Activated CD4-positive, alpha-beta T cell treated with anti-CD3 and anti-CD28 coated beads for 48 hours (primary cell): ENCODE data around the gene INO80B.
"Not testable (repeated sequence)": the region's sequence is repeated elsewhere in the genome, so short reads cannot be mapped to it uniquely, and the experiment has no call there.

Source experiments
- DNase-seq: peaks from one replicate; pipeline ENCODE4 v3.0.0-alpha.2; 2020

The INO80B gene

DNA sequence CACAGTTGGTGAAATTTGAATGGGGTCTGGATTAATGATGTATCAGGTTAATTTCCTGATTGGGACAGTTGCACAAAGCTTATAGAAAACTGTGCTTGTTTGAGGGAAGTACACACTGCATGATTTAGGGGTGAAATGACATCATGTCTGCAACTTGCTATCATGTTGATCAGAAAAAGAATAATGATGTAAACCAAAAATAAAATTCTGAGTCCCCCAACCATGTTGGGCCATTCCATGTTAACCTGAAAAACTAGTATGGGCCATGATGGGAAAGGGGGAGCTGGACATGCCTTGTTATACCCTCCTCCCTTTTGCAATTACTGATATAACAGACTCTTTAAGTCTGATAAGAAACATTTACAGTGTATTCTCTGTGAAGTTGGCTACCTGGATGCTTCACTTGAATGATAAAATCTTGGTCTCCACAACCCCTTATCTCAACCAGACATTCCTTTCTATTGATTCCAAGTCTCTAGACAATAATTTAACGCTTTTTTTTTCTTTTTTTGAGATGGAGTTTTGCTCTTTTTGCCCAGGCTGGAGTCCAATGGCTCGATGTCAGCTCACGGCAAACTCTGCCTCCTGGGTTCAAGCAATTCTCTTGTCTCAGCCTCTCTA lies 4.2 kb upstream of the INO80B start:
- no peak for DNase-seq

DNA sequence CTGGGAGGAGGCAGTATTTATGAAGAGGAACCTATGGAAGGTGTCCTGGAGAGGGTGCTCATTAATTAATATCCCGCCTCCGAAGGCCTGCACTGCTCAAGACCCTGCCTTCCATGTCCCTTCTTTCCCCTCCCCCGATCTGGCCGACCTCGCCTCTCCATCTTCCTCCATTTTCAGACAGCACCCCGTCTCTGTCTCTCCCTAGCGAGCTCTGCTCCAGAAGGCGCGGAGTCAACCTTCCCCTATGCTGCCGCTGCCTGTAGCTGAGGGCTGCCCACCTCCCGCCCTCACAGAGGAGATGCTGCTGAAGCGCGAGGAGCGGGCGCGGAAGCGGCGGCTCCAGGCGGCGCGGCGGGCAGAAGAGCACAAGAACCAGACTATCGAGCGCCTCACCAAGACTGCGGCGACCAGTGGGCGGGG lies 2.3 kb downstream of the INO80B start:
- DNase-seq, result no peak

DNA sequence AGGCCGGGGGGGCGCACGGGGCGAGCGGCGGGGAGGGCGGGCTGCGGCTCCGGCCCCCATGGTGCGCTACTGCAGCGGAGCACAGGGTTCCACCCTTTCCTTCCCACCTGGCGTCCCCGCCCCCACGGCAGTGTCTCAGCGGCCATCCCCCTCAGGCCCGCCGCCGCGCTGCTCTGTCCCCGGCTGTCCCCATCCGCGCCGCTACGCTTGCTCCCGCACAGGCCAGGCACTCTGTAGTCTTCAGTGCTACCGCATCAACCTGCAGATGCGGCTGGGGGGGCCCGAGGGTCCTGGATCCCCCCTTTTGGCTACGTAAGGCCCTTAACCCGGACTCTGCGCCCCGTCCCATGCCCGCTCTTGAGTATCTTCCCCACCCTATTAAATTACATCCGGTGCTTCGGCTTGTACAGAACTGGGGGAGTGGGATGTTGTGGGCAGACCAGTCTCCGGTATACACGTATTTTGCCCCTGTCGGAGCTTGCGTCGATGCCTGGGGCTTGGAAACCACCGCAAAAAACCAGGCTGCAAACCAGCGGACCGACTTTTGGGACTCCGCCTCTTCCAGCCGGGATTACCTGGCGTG lies 2.8 kb downstream of the INO80B start:
- peak; percentile 87 for DNase-seq

DNA sequence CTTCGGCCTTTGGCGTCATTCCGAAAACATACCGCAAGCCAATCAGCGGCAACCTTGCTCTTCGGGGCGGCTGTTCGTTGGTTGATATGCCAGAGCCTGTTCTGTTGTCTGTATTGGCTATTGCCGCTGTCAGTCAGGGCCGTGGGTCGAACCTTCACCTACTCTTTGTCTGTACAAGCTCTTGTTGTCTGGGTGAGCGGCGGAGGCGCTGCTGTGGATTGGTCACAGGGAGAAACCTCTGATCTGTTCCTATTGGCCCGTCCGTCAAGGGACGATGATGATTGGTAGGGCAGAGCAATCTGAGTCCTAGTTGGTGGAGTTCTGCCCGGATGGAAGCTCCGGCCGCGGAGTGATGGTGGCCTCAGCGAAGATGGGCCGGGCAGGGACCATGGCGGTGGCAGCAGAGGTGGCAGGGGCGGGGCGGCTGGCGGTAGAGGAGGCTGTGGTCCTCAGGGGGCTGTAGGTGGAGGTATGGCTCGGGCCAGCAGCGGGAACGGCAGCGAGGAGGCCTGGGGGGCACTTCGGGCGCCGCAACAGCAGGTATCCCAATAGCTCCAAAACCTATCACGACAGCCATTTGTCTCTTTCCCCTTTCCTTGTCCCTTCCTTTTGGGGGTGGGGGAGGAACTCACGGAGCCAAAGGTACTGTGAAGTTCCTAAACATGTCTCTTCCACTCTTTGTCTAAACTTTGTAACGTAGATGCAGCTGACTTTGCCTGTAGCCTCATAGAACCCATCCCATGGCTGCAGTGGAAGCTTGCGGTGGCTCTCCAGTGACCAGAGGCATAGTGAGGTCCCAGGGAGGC lies 3.4 kb downstream of the INO80B start, which contains the start of gene WBP1:
Gene WBP1, plus strand, starts transcription at position 307 of the 806 bp plus-strand sequence. Its CDS starts 165 bp downstream, at position 472.
- peak; percentile 99 for DNase-seq

DNA sequence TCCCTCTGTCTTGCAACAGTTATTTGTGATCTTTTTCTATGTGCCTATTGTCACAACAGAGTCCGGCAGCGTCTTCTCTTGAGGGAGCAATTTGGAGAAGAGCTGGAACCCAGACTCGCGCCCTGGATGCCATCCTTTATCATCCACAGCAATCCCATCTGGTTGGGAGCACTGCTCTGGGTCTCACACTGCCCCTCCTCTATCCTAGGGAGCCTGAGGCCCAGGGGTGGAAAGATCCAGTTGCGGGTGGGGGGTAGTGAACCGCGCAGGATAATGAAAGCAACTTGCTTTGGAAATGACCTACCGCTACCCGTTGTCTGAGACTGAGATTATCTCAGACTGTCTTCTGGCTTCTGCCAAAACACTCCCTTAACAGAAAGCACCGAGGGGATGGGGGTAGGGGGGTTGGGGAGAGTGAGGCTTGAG lies 4.1 kb downstream of the INO80B start:
- no peak for DNase-seq

DNA sequence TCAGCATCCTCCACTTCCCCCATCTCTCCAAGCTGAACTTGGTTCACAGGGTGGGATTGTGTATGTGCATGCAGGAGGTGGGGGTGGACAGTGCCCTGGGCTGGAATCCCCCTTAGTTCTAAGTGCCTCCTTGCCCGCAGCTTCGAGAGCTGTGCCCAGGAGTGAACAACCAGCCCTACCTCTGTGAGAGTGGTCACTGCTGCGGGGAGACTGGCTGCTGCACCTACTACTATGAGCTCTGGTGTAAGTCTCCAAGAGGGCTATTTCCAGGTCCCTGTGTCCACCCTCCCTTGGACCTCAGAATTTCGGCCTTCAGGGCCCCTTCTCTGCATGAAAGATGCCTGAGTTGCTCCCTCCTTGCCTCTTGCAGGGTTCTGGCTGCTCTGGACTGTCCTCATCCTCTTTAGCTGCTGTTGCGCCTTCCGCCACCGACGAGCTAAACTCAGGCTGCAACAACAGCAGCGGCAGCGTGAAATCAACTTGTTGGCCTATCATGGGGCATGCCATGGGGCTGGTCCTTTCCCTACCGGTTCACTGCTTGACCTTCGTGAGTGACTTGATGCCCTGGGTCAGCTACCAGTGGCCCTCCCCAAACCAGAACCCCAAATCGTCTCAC lies 4.7 kb downstream of the INO80B start:
- DNase-seq, result not testable (repeated sequence)

DNA sequence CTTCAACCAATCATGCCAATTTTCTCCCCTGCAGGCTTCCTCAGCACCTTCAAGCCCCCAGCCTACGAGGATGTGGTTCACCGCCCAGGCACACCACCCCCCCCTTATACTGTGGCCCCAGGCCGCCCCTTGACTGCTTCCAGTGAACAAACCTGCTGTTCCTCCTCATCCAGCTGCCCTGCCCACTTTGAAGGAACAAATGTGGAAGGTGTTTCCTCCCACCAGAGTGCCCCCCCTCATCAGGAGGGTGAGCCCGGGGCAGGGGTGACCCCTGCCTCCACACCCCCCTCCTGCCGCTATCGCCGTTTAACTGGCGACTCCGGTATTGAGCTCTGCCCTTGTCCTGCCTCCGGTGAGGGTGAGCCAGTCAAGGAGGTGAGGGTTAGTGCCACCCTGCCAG lies 5.3 kb downstream of the INO80B start:
- DNase-seq, result not testable (repeated sequence)

DNA sequence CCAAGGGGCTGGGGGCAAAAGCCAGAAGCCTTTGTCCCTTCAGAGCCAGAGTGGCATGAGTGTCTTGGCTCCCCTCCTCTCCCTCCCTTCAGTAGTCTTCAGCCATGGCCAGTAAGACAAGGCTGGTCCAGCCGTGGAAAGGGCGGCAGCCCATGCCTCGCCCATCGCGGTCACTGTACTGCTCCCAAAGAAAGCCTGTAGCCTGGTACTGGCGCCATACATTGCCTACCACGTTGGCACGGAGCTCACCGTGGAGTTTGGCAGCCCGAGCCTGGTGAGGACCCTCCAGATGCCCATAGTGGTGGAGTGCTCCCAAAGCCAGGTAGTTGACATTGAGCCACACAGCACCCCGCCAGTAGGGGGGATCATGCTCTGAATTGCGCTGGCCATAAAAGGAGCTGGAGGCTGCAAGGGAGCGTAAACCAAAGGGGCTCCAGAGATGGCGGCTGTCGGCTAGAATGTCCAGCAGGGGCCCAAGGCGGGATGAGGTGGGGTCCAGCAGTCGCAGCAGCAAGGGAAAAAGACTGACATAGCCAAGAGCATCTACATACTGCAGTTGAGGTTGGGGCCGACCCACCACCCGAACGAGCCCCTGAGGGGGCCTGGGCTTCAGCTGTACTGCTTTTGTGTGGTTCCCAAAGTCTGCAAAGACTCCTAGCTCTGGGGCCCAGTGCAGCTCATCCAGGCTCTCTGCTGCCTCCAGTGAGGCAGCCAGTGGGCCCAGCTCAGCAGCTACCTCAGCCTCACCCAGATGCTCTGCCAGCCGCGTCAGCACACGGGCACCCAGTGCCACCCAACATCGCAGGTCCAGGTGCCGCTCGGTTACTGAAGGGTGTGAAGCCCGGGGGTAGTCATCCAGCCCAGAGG lies 6.5 kb downstream of the INO80B start:
- peak; percentile 34 for DNase-seq

DNA sequence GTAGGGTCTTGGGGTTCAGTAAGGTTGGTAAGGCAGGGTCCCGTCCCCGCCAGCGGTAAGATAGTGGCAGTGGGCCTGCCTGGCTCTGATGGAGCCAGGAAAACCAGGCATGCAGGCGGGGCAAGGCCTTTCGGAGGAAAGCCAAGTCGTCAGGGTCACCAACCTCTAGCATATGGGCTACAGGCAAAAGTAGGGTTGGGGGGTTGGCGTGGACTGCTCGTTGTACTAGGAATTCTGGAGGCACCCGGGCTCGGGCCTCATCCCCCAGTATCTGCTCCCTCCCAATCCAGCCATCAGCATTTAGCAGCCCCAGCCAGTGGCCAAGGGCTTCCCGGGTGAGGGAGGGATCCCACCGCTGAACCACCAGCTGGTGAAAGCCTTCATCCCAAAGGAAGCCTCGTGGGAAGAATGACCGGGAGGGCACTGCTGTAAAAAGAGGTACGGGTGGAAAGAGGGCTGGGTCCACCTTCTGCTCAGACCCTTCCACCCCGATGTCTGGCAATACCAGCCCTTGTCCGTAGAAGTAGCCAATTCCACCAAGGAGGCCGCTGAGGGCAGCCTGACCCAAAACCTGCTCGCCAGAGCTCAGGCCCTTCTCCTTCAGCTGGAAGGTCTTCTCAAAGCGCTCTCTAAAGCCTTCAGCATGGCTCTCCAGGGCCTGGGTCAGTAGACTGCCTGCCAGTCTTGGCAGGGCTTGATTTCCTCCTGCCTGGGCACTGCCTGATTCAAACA lies 7.3 kb downstream of the INO80B start:
- DNase-seq, result no peak

DNA sequence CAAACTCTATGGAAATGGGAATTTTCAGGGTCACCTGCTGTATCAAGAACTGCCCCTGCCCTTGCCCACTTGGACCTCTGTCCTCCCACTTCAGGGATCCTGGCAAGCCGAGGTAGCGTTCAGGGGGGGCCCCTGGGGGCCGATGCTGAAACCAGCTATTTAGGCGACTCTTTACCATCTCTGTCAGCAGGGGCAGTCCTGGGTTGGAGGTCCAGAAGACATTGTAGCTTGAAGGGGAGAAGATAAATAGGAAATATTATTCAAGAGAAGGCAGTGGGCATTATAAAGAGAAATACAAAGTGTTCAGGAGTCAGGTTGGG lies 7.9 kb downstream of the INO80B start:
- DNase-seq, result no peak

DNA sequence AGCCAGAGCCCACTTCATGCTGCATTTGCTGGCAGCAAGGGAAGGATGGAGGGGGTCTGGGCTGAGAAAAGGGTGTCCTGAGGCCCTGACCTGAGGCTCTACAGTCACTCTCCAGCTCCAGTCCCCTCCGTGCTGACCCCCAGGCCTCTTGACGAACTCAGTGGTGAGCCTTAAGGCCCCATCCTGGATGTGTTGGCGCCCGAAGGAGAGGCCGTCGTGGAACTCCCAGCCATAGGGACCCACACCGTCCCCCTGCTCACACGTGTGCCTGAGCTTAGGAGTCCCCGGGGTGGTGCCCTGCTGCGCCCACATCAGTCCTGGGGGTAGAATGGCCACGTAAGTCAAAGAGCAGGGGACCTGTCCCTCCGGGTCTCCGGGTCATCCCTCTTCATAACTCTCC lies 9.5 kb downstream of the INO80B start:
- no peak for DNase-seq

DNA sequence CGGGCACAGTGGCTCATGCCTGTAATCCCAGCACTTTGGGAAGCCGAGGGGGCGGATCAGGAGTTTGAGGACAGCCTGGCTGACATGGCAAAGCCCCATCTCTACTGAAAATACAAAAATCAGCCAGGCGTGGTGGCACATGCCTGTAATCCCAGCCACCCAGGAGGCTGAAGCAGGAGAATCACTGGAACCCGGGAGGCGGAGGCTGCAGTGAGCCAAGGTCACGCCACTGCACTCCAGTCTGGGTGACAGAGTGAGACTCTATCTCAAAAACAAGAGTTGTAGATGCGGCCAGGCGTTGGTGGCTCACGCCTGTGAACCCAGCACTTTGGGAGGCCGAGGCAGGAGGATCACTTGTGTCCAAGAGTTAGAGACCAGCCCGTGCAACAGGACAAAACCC lies 15.9 kb downstream of the INO80B start:
- DNase-seq, result not testable (repeated sequence)

DNA sequence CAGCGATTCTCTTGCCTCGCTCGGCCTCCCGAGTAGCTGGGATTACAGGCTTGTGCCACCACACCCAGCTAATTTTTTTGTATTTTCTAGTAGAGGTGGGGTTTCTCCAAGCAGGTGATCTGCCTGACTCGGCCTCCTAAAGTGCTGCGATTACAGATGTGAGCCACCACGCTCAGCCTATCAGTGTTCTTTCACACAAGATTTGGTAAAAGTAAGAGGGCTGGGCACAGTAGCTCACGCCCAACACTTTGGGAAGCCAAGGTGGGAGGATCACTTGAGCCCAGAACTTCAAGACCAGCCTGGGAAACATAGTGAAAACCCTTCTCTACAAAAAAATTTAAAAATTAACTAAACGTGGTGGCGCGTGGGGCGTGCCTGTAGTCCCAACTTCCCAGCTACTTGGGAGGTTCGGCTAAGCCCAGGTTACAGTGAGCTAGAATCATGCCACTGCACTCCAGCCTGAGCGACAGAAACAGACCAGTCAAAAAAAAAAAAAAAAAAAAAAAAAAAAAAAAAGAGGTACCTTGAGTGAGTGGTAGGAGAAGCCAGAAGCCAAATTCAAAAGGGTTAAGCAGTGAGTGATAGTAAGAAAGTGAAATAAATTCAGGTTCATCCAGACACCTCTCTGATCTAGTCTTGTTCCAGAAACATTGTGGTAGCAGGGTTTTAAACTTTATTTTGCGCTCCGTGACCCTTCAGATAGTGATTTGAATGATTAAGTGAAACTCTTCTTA lies 16.6 kb downstream of the INO80B start:
- DNase-seq, result no peak

DNA sequence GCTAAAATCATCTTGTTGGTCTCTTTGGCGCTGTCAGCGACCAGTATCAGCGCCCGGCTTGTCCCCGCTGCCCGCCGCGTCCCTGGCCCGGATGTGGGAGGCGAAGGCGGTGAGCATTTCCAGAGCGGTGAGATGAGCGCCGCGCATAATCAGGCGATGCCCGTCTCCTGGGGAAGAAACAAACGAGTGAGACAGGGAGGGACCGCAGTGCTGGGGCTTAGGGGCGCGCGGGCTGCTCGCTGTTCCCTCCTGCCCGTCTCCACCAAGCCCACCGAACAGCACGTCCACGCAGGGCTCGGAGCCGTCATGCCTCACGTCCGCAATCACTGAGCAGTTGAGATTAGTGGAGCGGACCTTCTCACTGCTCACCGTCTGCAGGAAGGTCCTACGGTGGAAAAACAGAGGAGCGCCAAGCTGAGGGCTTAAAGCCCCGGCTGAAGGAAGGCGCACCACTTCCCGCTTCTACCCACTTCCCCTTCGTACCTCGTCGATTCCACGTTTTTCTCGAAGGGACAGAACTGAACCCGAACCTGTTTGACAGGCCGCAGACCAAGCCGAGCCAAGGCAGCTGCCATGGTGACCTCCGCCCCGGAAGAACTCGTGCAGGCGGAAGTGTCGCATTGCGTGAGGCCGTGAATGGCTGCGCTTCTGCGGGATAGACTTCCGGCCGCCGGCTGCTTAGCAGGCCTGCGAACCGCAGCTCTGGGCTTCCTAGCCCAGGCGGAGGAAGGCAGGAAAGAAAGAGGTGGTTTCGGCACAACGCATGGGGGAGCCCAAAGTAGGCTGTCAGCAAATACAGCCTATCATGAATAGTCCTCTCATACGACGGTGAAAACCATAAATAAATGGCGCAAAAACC lies 17.4 kb downstream of the INO80B start, which contains the start of gene MRPL53:
Gene MRPL53, minus strand, starts transcription at position 595 of the 859 bp plus-strand sequence. Its CDS starts 20 bp downstream, at position 575.
- DNase-seq, result peak; percentile 97

DNA sequence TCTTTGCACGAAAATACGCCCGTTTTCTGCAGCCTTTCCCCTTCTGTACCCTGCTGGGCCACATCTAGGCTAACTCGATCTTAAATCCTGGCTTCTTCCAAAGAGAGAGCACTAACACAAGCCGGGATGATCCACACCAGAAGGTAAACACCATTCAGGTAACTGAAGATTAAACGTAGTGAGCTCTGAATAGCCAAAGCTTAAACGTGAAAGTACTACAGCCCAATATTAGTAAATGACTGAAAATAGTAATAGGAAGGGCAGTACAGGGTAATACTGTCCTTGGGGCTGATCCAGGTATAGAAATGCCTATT lies 18.0 kb downstream of the INO80B start:
- DNase-seq, result no peak

DNA sequence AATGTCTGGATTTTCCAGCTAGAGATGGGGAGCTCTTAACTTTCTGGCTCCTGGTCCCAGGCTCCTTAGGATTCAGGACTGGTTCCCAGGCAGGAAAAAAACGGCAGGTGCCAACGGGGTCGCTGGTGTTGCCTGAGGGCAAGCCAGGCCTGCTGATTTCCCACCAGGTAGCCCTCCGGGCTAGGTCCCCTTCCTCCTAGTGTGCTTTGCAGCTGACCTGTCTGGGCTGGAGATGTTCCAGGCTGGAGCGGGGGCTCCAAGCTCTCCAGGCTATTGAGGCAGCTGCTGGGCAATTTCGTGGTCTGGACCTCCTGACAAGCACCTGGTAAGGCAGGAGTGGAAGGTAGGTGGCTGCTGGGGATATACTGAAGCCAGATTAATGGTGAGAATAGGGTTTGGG lies 19.6 kb downstream of the INO80B start:
- DNase-seq, result no peak

DNA sequence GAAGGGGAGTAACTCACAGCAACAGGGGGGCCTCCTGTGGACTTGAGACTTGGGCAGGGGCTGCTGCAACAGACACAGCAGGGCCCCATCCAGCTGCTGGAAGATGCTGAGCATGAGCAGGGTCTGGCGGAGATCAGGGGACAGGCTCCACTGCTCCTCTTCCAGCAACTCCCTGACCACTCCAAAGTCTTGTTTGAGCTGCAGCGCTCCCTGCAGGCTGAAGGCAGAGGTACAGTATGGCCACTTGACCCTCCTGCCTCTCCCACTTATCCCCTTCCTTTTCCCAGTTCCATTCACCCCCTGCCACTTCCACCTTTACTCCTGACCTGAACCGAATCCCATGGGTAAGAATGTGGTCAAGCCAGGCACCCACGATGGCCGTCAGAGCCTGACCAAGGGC lies 20.0 kb downstream of the INO80B start:
- DNase-seq, result no peak

DNA sequence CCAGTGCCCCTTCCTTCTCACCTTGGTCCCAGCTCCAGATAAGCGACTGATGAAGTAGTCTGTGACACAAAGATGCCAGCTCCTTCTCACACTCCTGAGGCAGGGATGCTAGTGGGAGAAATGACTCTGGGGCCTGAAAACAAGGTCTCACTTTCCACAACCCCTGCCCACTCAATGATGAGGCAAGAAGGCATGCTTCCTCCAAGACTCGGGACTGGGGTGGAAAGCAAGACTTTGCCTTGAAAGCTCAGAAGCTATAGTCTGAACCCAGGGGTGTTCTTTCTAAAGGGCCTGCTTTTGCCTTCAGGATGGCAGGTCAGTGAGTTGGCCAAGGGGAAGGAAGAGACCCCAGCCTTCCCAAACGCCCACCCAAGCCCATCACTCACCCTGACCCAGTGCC lies 26.5 kb downstream of the INO80B start:
- no peak for DNase-seq

DNA sequence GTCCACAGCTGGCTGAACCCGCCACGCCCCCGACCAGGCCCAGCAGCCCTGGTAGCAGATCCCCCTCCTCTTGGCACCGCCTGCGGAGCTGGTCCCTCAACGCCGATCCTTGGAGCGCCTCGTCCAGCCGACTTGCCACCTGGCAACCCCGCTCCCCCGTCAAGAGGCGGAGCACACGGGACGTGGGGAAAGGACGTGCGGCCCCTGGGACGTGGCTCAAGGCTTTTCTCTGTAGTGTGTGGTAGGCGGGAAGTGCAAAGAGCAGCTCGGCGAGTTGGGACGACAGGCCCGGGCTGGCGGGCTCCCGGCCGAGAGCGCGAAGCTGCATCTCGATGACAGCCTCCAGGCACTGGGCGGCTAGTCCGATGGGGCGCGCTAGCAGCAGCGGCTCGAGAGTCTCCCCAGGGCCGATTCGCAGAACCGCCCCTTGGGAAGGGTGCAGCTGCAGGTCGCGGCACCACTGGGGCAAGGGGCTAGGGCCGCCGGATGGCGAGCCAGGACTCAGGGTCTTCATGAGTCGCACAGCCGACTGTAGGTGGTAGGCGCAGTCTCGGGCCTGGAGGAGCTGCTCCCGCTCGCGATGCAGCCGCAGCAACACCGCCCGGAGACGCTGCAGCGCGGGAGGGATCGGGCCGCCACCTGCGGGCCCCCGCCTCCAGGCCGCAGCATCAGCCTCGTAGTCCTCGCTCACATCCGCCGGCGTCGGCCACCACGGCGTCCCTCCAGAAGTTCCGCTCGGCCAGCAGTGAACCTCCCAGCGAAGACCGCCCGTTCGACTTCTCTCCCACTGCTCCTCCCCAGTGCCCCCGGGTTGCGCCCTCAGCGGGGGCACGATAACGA lies 27.3 kb downstream of the INO80B start:
- peak; percentile 70 for DNase-seq
